Neuronal stem cell (in vitro differentiated cells): ENCODE measurements around the gene ADO. TPM values are rescaled to one million over a fixed set of nuclear protein-coding genes. Genes with fewer than 3 reads are reported as not detected.

Source experiments
- DNase-seq: peaks from one replicate; pipeline ENCODE4 v3.0.0-alpha.2; 2013; ENCODE audit warnings: low spot score
- H2AFZ ChIP-seq: one replicate; pipeline ENCODE4 v1.6.1; 2013; ENCODE audit warnings: mild to moderate bottlenecking, low read length, inconsistent platforms
- H2AK5ac ChIP-seq: 2 replicates; pipeline ENCODE4 v1.6.1; 2013; ENCODE audit warnings: low read depth, mild to moderate bottlenecking, inconsistent platforms, low read length, moderate library complexity, mixed read lengths
- H2BK120ac ChIP-seq: 2 replicates; pipeline ENCODE4 v1.6.1; 2013; ENCODE audit warnings: low read depth, mild to moderate bottlenecking, inconsistent platforms, low read length, moderate library complexity, mixed read lengths
- H2BK12ac ChIP-seq: one replicate; pipeline ENCODE4 v1.6.1; 2013; ENCODE audit warnings: low read length, inconsistent platforms
- H2BK15ac ChIP-seq: 2 replicates; pipeline ENCODE4 v1.6.1; 2013; ENCODE audit warnings: mild to moderate bottlenecking, low read length, inconsistent platforms, mixed read lengths
- H2BK5ac ChIP-seq: one replicate; pipeline ENCODE4 v1.6.1; 2013; ENCODE audit warnings: inconsistent platforms, mild to moderate bottlenecking, low read length, moderate library complexity
- H3K14ac ChIP-seq: one replicate; pipeline ENCODE4 v1.6.1; 2013; ENCODE audit warnings: low read length, inconsistent platforms
- H3K18ac ChIP-seq: 2 replicates; pipeline ENCODE4 v1.6.1; 2013; ENCODE audit warnings: low read length, inconsistent platforms
- H3K23ac ChIP-seq: 2 replicates; pipeline ENCODE4 v1.6.1; 2013; ENCODE audit warnings: low read depth, mild to moderate bottlenecking, mixed read lengths, low read length, inconsistent platforms; ENCODE audit not compliant: poor library complexity
- H3K27ac ChIP-seq: replicated peaks from 3 replicates; pipeline ENCODE4 v1.5.1; 2013; ENCODE audit warnings: low read length, inconsistent platforms
- H3K27me3 ChIP-seq, 3 experiments: 2 replicates each; pipeline ENCODE4 v1.6.1; 2013; ENCODE audit warnings: low read length in 3 of 3, mild to moderate bottlenecking in 2 of 3, inconsistent platforms in 1 of 3, low read depth in 1 of 3, mixed read lengths in 1 of 3, moderate library complexity in 1 of 3; ENCODE audit not compliant: control insufficient read depth in 3 of 3, insufficient read depth in 3 of 3
- H3K36me3 ChIP-seq, 2 donors: replicated peaks in 1 of 2; 2 replicates each; pipeline ENCODE4 v1.6.1; 2013; ENCODE audit warnings: low read length in 2 of 2; ENCODE audit not compliant: control insufficient read depth in 2 of 2, insufficient read depth in 2 of 2
- H3K4ac ChIP-seq: 2 replicates; pipeline ENCODE4 v1.6.1; 2013; ENCODE audit warnings: inconsistent platforms, mild to moderate bottlenecking, low read length, moderate library complexity
- H3K4me1 ChIP-seq, 2 donors: 1 replicate in 1 of 2; 2 replicates in 1 of 2; pipeline ENCODE4 v1.6.1; 2013; ENCODE audit warnings: low read length in 2 of 2, low read depth in 1 of 2; ENCODE audit not compliant: control insufficient read depth in 2 of 2, insufficient read depth in 1 of 2
- H3K4me2 ChIP-seq: one replicate; pipeline ENCODE4 v1.6.1; 2013; ENCODE audit warnings: mild to moderate bottlenecking, low read length, inconsistent platforms; ENCODE audit not compliant: insufficient read depth, poor library complexity, severe bottlenecking
- H3K4me3 ChIP-seq, 2 donors: 2 replicates each; pipeline ENCODE4 v1.5.1; 2013; ENCODE audit warnings: low read length in 2 of 2, mild to moderate bottlenecking in 2 of 2, inconsistent platforms in 1 of 2, moderate library complexity in 1 of 2
- H3K79me1 ChIP-seq: one replicate; pipeline ENCODE4 v1.6.1; 2013; ENCODE audit warnings: low read depth, mild to moderate bottlenecking, inconsistent platforms, low read length, moderate library complexity
- H3K9ac ChIP-seq: one replicate; pipeline ENCODE4 v1.6.1; 2013; ENCODE audit warnings: mild to moderate bottlenecking, low read depth, low read length, inconsistent platforms; ENCODE audit not compliant: poor library complexity
- H3K9me3 ChIP-seq, 2 donors: replicated peaks in 1 of 2; 2 replicates each; pipeline versions ENCODE3 to v1.6.1; 2013; ENCODE audit warnings: low read length in 2 of 2, mild to moderate bottlenecking in 2 of 2, inconsistent platforms in 1 of 2, low read depth in 1 of 2, mixed read lengths in 1 of 2, moderate library complexity in 1 of 2; ENCODE audit not compliant: control insufficient read depth in 2 of 2, insufficient read depth in 1 of 2
- H4K8ac ChIP-seq: one replicate; pipeline ENCODE4 v1.6.1; 2013; ENCODE audit warnings: low read depth, mild to moderate bottlenecking, inconsistent platforms, low read length, moderate library complexity
- H4K91ac ChIP-seq: one replicate; pipeline ENCODE4 v1.6.1; 2013; ENCODE audit warnings: low read length, low read depth, mild to moderate bottlenecking, inconsistent platforms; ENCODE audit not compliant: poor library complexity
- WGBS, 2 donors: extraction: QIAGEN DNeasy Blood & Tissue Kit; methylation state at CpG; one replicate each; pipeline ENCODE4 v1.1.7; 2013; ENCODE audit warnings: missing lambda C conversion rate in 2 of 2, mixed read lengths in 1 of 2; ENCODE audit not compliant: insufficient read length in 2 of 2, insufficient replicate concordance in 1 of 2; ENCODE audit errors: extremely low coverage in 2 of 2; 5-methylcytosine and 5-hydroxymethylcytosine counted together
- polyA plus RNA-seq, 2 experiments: library from polyadenylated mRNA; stranded (reverse); fragments of 200-250 nt; gene quantifications; one replicate each; pipeline ENCODE4 v1.2.3, GENCODE V29; 2013

Gene ADO
- 20.4 TPM for polyA plus RNA-seq (2013, experiment 1 of 2)
- polyA plus RNA-seq (2013, experiment 2 of 2), result 21.1 TPM

GRCh38 chr10:62804356-62805230 lies at the start of gene ADO:
Gene ADO (plus strand): TSS chr10:62804720. CDS start chr10:62805060, 340 bp downstream.
- peak within 1 kb of the TSS; percentile 90 for H3K27ac ChIP-seq
- peak within 1 kb of the TSS; percentile 100 for H3K14ac ChIP-seq
- H3K18ac ChIP-seq, result peak within 1 kb of the TSS; percentile 98
- no peak within 1 kb of the TSS for H2BK120ac ChIP-seq
- no peaks in the 10 kb centered on the region for H3K9me3 ChIP-seq
- peak within 1 kb of the TSS; percentile 91 for H2BK5ac ChIP-seq
- peak within 1 kb of the TSS; percentile 58 for H2BK15ac ChIP-seq
- peak; percentile 85 for DNase-seq
- H2AK5ac ChIP-seq, result peak within 1 kb of the TSS; percentile 56
- peak within 1 kb of the TSS; percentile 98 for H3K4me2 ChIP-seq
- peak within 1 kb of the TSS; percentile 99 for H3K23ac ChIP-seq
- H3K9ac ChIP-seq, result peak within 1 kb of the TSS; percentile 100
- peak within 1 kb of the TSS; percentile 91 for H2AFZ ChIP-seq
- no peak within 1 kb of the TSS for H2BK12ac ChIP-seq
- peaks cover 6% of the 10 kb centered on the region for H3K79me1 ChIP-seq
- H3K4me1 ChIP-seq, result peaks cover 6 to 27% of the 10 kb centered on the region in 2 donors
- no peaks in the 10 kb centered on the region for H3K27me3 ChIP-seq
- H3K4ac ChIP-seq, result no peak within 1 kb of the TSS
- peak within 1 kb of the TSS; percentile 9 for H4K91ac ChIP-seq
- no CpG with 5 or more reads among the region's 87 CpGs for WGBS, 2 donors
- peak within 1 kb of the TSS; percentile 17 for H4K8ac ChIP-seq
- peaks cover 0 to 36% of the 10 kb centered on the region in 2 donors for H3K36me3 ChIP-seq
- peak within 1 kb of the TSS; percentile 80 to 100 for H3K4me3 ChIP-seq

DNA sequence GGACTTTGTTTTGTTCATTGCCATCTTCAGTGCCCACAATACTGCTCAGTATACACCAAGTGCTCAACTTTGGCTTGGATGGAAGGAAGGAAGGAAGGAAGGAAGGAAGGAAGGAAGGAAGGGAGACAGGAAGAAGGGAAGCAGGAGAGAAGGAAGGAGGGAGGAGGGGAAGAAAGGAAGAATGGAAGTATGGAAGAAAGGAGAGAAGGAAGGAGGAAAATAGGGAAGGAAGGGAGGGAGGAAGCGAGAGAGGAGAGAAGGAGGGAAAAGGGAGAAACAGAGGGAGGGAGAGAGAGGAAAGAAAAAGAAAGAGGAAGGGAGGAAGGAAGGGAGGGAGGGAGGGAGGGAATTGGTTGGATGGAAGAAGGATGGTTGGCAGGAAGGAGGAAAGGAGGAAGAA lies 49.6 kb upstream of the ADO start:
- Histone ChIP-seq H3K23ac (no peak overlapping the region), H3K9me3 (no peaks in the 10 kb centered on the region), H3K27me3 (peaks cover 0 to 2% (median 0%) of the 10 kb centered on the region in 3 experiments), H2AK5ac (no peak overlapping the region), H3K9ac (no peak overlapping the region), H3K14ac (no peak overlapping the region), H3K27ac (no peak overlapping the region), H2BK5ac (no peak overlapping the region), H3K4me3 (no peak overlapping the region), H3K4me2 (no peak overlapping the region), H3K4ac (no peak overlapping the region), H2BK120ac (no peak overlapping the region), H4K8ac (no peak overlapping the region), H2AFZ (no peak overlapping the region), H3K79me1 (no peaks in the 10 kb centered on the region), H2BK15ac (no peak overlapping the region), H3K36me3 (no peaks in the 10 kb centered on the region), H3K18ac (no peak overlapping the region), H3K4me1 (peaks cover under 1 to 8% of the 10 kb centered on the region in 2 donors), H4K91ac (no peak overlapping the region), H2BK12ac (no peak overlapping the region)
- DNase-seq, result no peak
- 100% methylated on average over 1 of the region's 1 CpG; no CpG with 5 or more reads in 1 of the 2 donors for WGBS, 2 donors

DNA sequence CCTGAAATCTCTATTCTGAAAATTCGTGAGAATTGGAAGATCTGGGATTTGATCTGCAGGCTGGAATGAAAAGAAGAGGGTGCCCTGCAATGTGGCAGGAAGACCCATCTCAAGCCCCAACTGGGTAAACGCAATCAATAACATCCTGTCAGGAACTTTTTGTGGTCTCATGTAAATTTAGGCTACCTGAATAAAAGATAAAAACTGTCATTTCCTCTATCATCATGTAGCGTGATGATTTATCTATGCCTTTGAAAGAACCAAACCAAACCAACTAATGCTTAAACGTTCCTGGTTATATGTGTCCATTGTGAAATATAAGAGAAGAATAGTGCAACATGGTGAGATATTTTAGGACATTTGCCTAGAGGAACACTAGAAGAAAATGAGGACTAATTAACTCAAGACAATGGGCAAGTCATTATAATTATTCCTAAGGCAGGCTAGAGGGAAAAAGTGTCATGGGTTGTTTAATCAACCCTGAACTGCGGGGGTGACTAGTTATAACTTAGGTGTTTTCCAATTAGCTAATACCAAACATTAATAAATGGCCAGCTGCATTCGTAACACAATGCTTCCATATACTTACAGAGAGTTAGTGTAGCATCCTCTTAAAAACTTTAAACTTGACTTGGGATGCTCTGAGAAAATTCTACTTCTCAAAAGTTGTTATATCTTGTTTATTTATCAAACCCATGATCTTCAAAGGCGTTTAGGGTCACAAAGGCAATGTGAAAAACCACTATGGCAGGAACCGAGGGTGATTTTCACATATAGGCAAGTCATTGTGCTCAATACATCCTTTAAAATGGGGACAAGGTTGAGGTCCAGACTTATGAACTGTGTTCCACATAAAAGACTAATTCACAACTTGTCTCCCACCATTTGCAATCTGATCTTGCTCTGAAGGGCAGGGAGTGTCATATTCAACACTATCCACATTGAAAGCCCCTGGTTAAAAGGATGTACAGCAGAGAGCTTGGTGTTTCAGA lies 48.6 kb upstream of the ADO start:
- Histone ChIP-seq H2AK5ac (no peak overlapping the region), H3K14ac (no peak overlapping the region), H3K23ac (no peak overlapping the region), H3K18ac (no peak overlapping the region), H3K27ac (no peak overlapping the region), H4K8ac (no peak overlapping the region), H2BK120ac (no peak overlapping the region), H2AFZ (peak overlapping the region; percentile 24), H3K27me3 (peaks cover 0 to 2% (median 0%) of the 10 kb centered on the region in 3 experiments), H3K9me3 (no peaks in the 10 kb centered on the region), H2BK5ac (no peak overlapping the region), H3K79me1 (no peaks in the 10 kb centered on the region), H2BK15ac (no peak overlapping the region), H3K36me3 (no peaks in the 10 kb centered on the region), H4K91ac (no peak overlapping the region), H3K4ac (no peak overlapping the region), H3K9ac (no peak overlapping the region), H2BK12ac (no peak overlapping the region), H3K4me2 (no peak overlapping the region), H3K4me1 (peaks cover 6 to 15% of the 10 kb centered on the region in 2 donors), H3K4me3 (no peak overlapping the region)
- no CpG with 5 or more reads among the region's 8 CpGs for WGBS, 2 donors
- DNase-seq, result no peak
